Hepatocyte (in vitro differentiated cells): Measurements from ENCODE around the gene THOP1.

Experiments used
- CTCF ChIP-seq: fragments of 200-600 bp; sonication (generic); IDR thresholded peaks from 2 replicates; pipeline ENCODE4 v1.5.1; 2016; ENCODE audit warnings: antibody characterized with exemption, mild to moderate bottlenecking; ENCODE audit not compliant: poor library complexity
- EZH2 ChIP-seq: fragments of 200-600 bp; sonication (generic); IDR thresholded peaks from 2 replicates; pipeline ENCODE4 v1.6.1; 2016; ENCODE audit warnings: antibody characterized with exemption, mild to moderate bottlenecking, borderline replicate concordance
- EZH2phosphoT487 ChIP-seq: fragments of 200-600 bp; sonication (generic); IDR thresholded peaks from one replicate; pipeline ENCODE4 v1.6.1; 2018; ENCODE audit warnings: antibody characterized with exemption, mild to moderate bottlenecking, low read depth, moderate library complexity; ENCODE audit not compliant: unreplicated experiment, severe bottlenecking

- TF ChIP-seq CTCF = no peak
- TF ChIP-seq EZH2phosphoT487 = no peak
- no peak for TF ChIP-seq EZH2
These were observed 38.0 kb upstream of the THOP1 start for GRCh38 chr19:2747349-2747748.
